Measurements from ENCODE around the gene SLC14A1.
"Not testable (repeated sequence)": the region's sequence is repeated elsewhere in the genome, so short reads cannot be mapped to it uniquely, and the experiment has no call there.

- not testable (repeated sequence) for TF ChIP-seq CTCF (optimal IDR thresholded peaks at IDR 0.05 in 1 of 3, IDR thresholded peaks at IDR 0.05 in 1 of 3, conservative IDR thresholded peaks at IDR 0.05 in 1 of 3; ENCODE audit: extremely low read depth in 1 of 3, insufficient read depth in 2 of 3, low read length in 3 of 3); EZH2 (IDR thresholded peaks at IDR 0.05; ENCODE audit: low read length)
Observed at GRCh38 chr18:45757644-45758043, 33.7 kb downstream of the SLC14A1 start.
